Smooth muscle cell (in vitro differentiated cells): ENCODE data around the gene UBR3. TPM values are rescaled to one million over a fixed set of nuclear protein-coding genes. Genes with fewer than 3 reads are reported as not detected.

ENCODE experiments used
- DNase-seq: peaks from one replicate; lab custom pipeline; 2025; ENCODE audit not compliant: unreplicated experiment; lab: John Stamatoyannopoulos, UW
- H2AFZ ChIP-seq: fragments of 200-600 bp; sonication (generic); 2 replicates; pipeline ENCODE4 v1.6.0; 2016; ENCODE audit warnings: antibody characterized with exemption, low read depth, mild to moderate bottlenecking
- H3F3A ChIP-seq: fragments of 200-600 bp; sonication (generic); 2 replicates; pipeline ENCODE4 v1.6.0; 2017; ENCODE audit warnings: antibody characterized with exemption, low read depth
- H3K27ac ChIP-seq: fragments of 200-600 bp; sonication (generic); 2 replicates; pipeline ENCODE4 v1.5.1; 2016; ENCODE audit warnings: low read depth, mild to moderate bottlenecking
- H3K27me3 ChIP-seq: fragments of 200-600 bp; sonication (generic); 2 replicates; pipeline ENCODE4 v1.6.1; 2016; ENCODE audit warnings: low read depth, mild to moderate bottlenecking
- H3K36me3 ChIP-seq: fragments of 200-600 bp; sonication (generic); 2 replicates; pipeline ENCODE4 v1.5.1; 2016; ENCODE audit warnings: low read depth
- H3K4me1 ChIP-seq: fragments of 200-600 bp; sonication (generic); 2 replicates; pipeline ENCODE4 v1.5.1; 2016; ENCODE audit warnings: low read depth
- H3K4me2 ChIP-seq: fragments of 200-600 bp; sonication (generic); 2 replicates; pipeline ENCODE4 v1.6.0; 2016; ENCODE audit warnings: mild to moderate bottlenecking
- H3K4me3 ChIP-seq: fragments of 200-600 bp; sonication (generic); 2 replicates; pipeline ENCODE4 v1.5.1; 2016; ENCODE audit warnings: mild to moderate bottlenecking
- H3K79me2 ChIP-seq: fragments of 200-600 bp; sonication (generic); 2 replicates; pipeline ENCODE4 v1.6.0; 2016; ENCODE audit warnings: low read depth, mild to moderate bottlenecking
- H3K9ac ChIP-seq: fragments of 200-600 bp; sonication (generic); 2 replicates; pipeline ENCODE4 v1.6.0; 2016; ENCODE audit warnings: low read depth
- H3K9me3 ChIP-seq: fragments of 200-600 bp; sonication (generic); replicated peaks from 2 replicates; pipeline ENCODE4 v1.5.1; 2016; ENCODE audit warnings: low read depth
- H4K20me1 ChIP-seq: fragments of 200-600 bp; sonication (generic); 2 replicates; pipeline ENCODE4 v1.6.0; 2016; ENCODE audit warnings: low read depth
- WGBS: methylation state at CpG from one replicate; pipeline ENCODE4 v1.1.7; 2016; ENCODE audit warnings: low lambda C conversion rate; 5-methylcytosine and 5-hydroxymethylcytosine counted together
- polyA plus RNA-seq: library from polyadenylated mRNA; unstranded; fragments of >200 nt; fragmentation: Nextera tagmentation; extraction: Ambion mirVana; gene quantifications from 2 replicates; pipeline ENCODE4 v1.2.1, GENCODE V29; 2016
- total RNA-seq: library from RNA; depleted of rRNA; stranded (reverse); fragments of >200 nt; gene quantifications from 2 replicates; pipeline ENCODE4 v1.2.3, GENCODE V29; 2014
- TF ChIP-seq, protein P1 (sequence below): fragments of 200-600 bp; sonication (generic); IDR thresholded peaks from 2 replicates; pipeline ENCODE4 v1.5.1; 2017; ENCODE audit warnings: borderline replicate concordance, mild to moderate bottlenecking, antibody characterized with exemption; ENCODE audit not compliant: insufficient read depth, poor library complexity, severe bottlenecking

The UBR3 gene
- total and polyA plus RNA-seq, 2 experiments from 2014 or later: 7.0 to 35.1 TPM

DNA sequence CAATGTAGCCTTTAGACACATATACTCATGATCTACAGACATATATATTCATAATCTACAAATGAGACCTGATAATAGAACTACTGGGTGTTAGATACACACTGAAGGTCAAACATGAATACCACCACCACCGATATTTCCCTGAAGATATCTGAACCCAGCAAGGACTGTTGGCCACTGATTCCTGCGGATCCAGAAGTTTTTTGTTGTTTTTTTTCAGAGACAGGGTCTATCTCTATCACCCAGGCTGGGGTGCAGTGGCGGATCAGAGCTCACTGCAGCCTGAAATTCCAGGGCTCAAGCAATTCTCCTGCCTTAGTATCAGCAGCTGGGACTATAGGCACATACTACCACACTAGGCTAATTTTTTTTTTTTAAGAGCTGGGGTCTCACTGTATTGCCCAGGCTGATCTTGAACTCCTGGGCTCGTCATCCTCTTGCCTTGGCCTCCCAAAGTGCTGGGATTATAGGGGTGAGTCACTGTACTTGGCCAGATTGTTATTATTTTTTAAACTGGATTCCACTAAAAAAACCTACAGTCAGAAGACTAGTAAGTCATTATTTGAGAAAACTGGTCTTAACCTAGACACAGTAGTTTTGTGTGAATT is 4.4 kb upstream of the UBR3 start:
- no peak overlapping the region for H2AFZ ChIP-seq
- no peaks in the 10 kb centered on the region for H3K36me3 ChIP-seq
- no peak overlapping the region for H3K27ac ChIP-seq
- H3K4me3 ChIP-seq: no peak overlapping the region
- no peaks in the 10 kb centered on the region for H3K9me3 ChIP-seq
- peaks cover 7% of the 10 kb centered on the region for H4K20me1 ChIP-seq
- peaks cover 7% of the 10 kb centered on the region for H3F3A ChIP-seq
- no peak overlapping the region for H3K9ac ChIP-seq
- peaks cover 19% of the 10 kb centered on the region for H3K4me1 ChIP-seq
- WGBS: 89% methylated on average over 4 of the region's 4 CpGs
- no peaks in the 10 kb centered on the region for H3K27me3 ChIP-seq
- H3K79me2 ChIP-seq: peaks cover 28% of the 10 kb centered on the region
- no peak for DNase-seq
- TF ChIP-seq, protein P1, sequence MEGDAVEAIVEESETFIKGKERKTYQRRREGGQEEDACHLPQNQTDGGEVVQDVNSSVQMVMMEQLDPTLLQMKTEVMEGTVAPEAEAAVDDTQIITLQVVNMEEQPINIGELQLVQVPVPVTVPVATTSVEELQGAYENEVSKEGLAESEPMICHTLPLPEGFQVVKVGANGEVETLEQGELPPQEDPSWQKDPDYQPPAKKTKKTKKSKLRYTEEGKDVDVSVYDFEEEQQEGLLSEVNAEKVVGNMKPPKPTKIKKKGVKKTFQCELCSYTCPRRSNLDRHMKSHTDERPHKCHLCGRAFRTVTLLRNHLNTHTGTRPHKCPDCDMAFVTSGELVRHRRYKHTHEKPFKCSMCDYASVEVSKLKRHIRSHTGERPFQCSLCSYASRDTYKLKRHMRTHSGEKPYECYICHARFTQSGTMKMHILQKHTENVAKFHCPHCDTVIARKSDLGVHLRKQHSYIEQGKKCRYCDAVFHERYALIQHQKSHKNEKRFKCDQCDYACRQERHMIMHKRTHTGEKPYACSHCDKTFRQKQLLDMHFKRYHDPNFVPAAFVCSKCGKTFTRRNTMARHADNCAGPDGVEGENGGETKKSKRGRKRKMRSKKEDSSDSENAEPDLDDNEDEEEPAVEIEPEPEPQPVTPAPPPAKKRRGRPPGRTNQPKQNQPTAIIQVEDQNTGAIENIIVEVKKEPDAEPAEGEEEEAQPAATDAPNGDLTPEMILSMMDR: no peak
- peak overlapping the region; percentile 86 for H3K4me2 ChIP-seq

DNA sequence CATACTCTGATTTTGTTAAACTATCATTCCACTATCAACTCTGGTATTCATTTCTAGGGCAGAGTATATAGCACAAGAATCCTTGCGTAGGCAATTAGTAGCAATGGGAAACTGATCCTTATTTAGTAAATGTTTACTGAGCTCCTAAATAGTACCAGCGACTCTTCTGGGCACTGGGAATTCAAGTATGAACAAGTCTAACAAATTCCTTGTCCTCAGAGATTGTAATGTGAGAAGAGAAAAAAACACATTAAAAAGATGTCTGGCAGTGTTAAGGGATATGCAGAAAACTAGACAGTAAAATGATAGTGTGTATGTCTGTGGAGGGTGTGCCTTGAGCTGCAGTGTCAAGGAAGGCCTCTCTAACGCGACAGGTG is 3.3 kb upstream of the UBR3 start:
- peaks cover 23% of the 10 kb centered on the region for H3K4me1 ChIP-seq
- H3K9me3 ChIP-seq: no peaks in the 10 kb centered on the region
- H3K27me3 ChIP-seq: no peaks in the 10 kb centered on the region
- H3K4me3 ChIP-seq: peak overlapping the region; percentile 67
- H3K9ac ChIP-seq: peak overlapping the region; percentile 40
- WGBS: 29% methylated on average over 4 of the region's 4 CpGs
- H4K20me1 ChIP-seq: peaks cover 18% of the 10 kb centered on the region
- TF ChIP-seq, protein P1: no peak
- H3K36me3 ChIP-seq: no peaks in the 10 kb centered on the region
- peaks cover 38% of the 10 kb centered on the region for H3K79me2 ChIP-seq
- peak overlapping the region; percentile 29 for H2AFZ ChIP-seq
- no peak overlapping the region for H3K27ac ChIP-seq
- DNase-seq: no peak
- peak overlapping the region; percentile 86 for H3K4me2 ChIP-seq
- H3F3A ChIP-seq: peaks cover 5% of the 10 kb centered on the region

DNA sequence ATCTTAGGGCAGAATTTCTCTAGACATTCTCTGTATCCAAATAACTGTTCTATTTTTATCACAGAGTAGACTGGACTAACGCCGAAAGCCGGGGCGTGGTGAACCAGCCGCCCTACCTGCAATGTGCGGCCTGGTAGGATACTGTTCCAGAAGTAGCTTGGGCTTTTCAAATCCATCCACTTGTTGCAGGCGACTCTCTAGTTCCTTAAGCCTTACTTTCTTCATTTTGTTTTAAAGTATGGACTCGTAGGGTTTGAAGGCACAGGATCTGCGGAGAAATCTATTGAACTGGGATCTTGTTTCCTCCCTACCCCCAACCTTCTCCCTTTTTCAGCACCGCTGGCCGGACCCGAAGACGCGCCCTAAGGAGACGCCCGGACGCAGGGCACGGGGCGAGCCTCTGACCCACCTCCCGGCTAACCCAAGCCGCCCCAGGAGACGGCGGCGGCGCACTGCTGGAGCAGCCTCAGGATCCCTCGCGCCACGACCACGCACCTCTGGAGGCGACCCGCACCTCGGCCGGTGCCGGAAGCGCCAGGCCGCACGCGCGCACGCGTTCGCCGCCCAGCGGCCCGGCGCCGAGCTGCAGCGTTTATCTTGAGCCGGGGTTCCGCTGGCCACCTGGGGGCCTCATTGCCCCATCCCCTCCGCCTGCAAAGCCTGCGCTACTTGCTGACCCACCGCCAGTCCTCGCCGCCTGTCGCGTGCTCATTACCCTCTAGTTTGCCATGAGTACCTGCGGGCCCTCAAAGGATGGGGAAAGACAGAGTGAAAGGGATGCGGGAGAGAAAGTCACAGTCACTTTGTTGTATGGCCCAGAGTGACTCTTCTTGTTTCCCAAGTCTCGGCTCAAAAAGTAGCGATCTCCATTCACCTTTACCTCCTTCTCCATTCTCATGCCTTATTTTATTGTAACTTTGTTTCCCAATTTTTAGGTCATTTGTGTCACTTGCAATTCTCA is 2.6 kb upstream of the UBR3 start, which contains the start of gene METTL5:
Gene METTL5, minus strand, starts transcription at position 533 of the 961 bp plus-strand sequence. Its CDS starts 308 bp downstream, at position 225.
- Histone ChIP-seq H2AFZ (peak within 1 kb of the TSS; percentile 29), H3K4me2 (peak within 1 kb of the TSS; percentile 86), H3K4me1 (peaks cover 23% of the 10 kb centered on the region), H3K4me3 (peak within 1 kb of the TSS; percentile 67), H3K9ac (peak within 1 kb of the TSS; percentile 40), H3K27ac (no peak within 1 kb of the TSS), H3K9me3 (no peaks in the 10 kb centered on the region), H3K36me3 (no peaks in the 10 kb centered on the region), H3F3A (no peaks in the 10 kb centered on the region), H3K27me3 (no peaks in the 10 kb centered on the region), H4K20me1 (peaks cover 24% of the 10 kb centered on the region), H3K79me2 (peaks cover 45% of the 10 kb centered on the region)
- 5% methylated on average over 56 of the region's 61 CpGs for WGBS
- peak; percentile 57 for DNase-seq
- TF ChIP-seq, protein P1: peak; percentile 87
